ENCODE measurements around the gene CACNA1C.

- TF ChIP-seq CTCF (IDR thresholded peaks at IDR 0.05) = no peak
- TF ChIP-seq POLR2A (IDR thresholded peaks at IDR 0.05; ENCODE audit: low read depth) = no peak
- TF ChIP-seq POLR2AphosphoS5 (IDR thresholded peaks at IDR 0.05) = no peak
- TF ChIP-seq EP300 (IDR thresholded peaks at IDR 0.05) = no peak
Measured at GRCh38 chr12:2578772-2579171, 526.0 kb downstream of the CACNA1C start.
